Spinal cord (tissue), 10 donors: ENCODE measurements around the gene CD1D. TPM values are rescaled to one million over a fixed set of nuclear protein-coding genes. Genes with fewer than 3 reads are reported as not detected.

Experiments used
- DNase-seq, 6 donors: peaks; one replicate each; pipeline versions ENCODE4 v3.0.0 to v3.0.0-alpha.2; 2013 to 2015; ENCODE audit warnings: low spot score in 6 of 6, low read depth in 4 of 6
- H3K27ac ChIP-seq: one replicate; pipeline ENCODE4 v1.5.1; 2013; ENCODE audit warnings: low read depth, low read length, control low read depth
- H3K27me3 ChIP-seq: one replicate; pipeline ENCODE4 v1.6.1; 2013; ENCODE audit warnings: low read length; ENCODE audit not compliant: control insufficient read depth, insufficient read depth
- H3K36me3 ChIP-seq: one replicate; pipeline ENCODE4 v1.6.1; 2013; ENCODE audit warnings: low read length; ENCODE audit not compliant: control insufficient read depth, insufficient read depth
- H3K4me1 ChIP-seq: one replicate; pipeline ENCODE4 v1.6.1; 2013; ENCODE audit warnings: low read length; ENCODE audit not compliant: control insufficient read depth, insufficient read depth
- H3K4me3 ChIP-seq: one replicate; pipeline ENCODE4 v1.5.1; 2013; ENCODE audit warnings: low read depth, low read length, control low read depth
- H3K9me3 ChIP-seq: one replicate; pipeline ENCODE4 v1.6.1; 2013; ENCODE audit warnings: low read length; ENCODE audit not compliant: control insufficient read depth, insufficient read depth
- WGBS: methylation state at CpG from one replicate; pipeline ENCODE4 v1.1.5; 2013; ENCODE audit warnings: missing lambda C conversion rate; ENCODE audit not compliant: insufficient coverage; 5-methylcytosine and 5-hydroxymethylcytosine counted together
- polyA plus RNA-seq, 2 donors: library from polyadenylated mRNA; unstranded; fragments of 120-200 nt; gene quantifications; one replicate each; pipeline ENCODE4 v1.2.1, GENCODE V29; 2013; ENCODE audit not compliant: insufficient read length in 2 of 2
- total RNA-seq, 2 donors: library from RNA; depleted of rRNA in 1 of 2; stranded (reverse); fragments of 120-200 nt in 1 of 2; fragments of >200 nt in 1 of 2; gene quantifications; one replicate each; pipeline versions ENCODE4 v1.2.3 to v1.2.4, GENCODE V29; 2013 to 2014
- donor health status: healthy.

CD1D gene
- total and polyA plus RNA-seq, 4 donors, result 0.90 to 1.6 (median 0.95) TPM

DNA sequence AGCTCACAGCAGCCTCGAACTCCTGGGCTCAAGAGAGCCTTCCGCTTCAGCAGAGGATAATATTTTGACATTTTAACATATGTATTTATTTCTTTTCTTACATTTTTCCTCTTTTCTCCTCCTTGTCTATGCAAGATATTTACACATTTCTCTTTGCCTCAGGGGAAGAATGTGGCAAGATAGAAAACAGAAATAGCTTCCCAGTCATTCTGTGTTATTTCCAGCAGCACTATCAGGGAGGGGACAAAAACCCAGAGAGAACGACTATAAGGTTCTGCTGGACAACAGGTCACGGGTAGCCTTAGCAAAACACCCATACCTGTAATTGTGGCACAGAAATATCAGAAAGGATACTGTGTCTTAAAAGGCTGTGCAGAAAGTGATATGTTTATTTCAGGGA, 7.9 kb downstream of the CD1D start:
- Histone ChIP-seq H3K27me3 (peaks cover 3% of the 10 kb centered on the region), H3K27ac (no peak overlapping the region), H3K4me1 (peaks cover 4% of the 10 kb centered on the region), H3K4me3 (no peak overlapping the region), H3K36me3 (no peaks in the 10 kb centered on the region), H3K9me3 (no peaks in the 10 kb centered on the region)
- no peak for DNase-seq
- no CpG with 5 or more reads among the region's 4 CpGs for WGBS

DNA sequence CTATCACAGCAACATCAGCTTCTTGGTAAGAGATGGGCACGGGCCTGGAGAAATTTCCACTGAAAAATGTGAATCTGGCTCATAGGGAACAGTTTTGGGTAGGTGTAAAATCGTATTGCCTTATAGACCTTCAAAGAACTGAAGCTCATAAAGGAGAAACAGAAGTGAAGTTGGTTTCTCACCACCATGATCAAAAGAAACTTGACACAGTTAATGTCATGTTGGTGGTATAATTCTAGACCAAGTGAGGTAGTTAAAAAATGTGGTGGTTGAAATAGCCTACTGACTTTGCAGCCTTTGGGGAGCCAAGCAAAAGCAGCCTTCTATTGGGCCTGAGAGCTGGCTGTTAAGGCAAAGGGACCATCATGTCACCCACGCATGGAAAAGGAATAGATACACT, 8.9 kb downstream of the CD1D start:
- H3K27ac ChIP-seq, result no peak overlapping the region
- H3K9me3 ChIP-seq, result no peaks in the 10 kb centered on the region
- H3K4me1 ChIP-seq, result peaks cover 4% of the 10 kb centered on the region
- H3K27me3 ChIP-seq, result no peaks in the 10 kb centered on the region
- WGBS, result 80% methylated on average over 2 of the region's 3 CpGs
- H3K4me3 ChIP-seq, result no peak overlapping the region
- DNase-seq, result no peak
- H3K36me3 ChIP-seq, result no peaks in the 10 kb centered on the region

DNA sequence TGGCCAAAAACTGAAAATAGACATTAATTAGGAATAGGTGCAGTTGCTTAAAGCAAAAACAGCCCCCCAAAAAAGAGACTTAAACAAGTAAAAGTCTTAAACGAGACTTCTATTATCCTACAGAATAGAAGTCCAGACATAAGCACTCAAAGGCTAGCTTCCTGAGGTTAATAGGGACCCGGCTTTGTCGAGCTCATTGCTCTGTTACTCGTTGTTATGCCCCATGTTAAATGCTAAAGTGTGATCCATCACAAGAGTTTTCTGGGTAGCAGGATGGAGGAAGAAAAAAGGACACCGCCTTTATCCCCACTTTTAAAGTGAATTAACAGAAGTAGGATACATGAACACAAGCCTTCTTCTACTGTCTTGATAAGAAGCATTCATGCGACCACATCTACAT, 10.6 kb downstream of the CD1D start:
- no peaks in the 10 kb centered on the region for H3K9me3 ChIP-seq
- 100% methylated on average over 1 of the region's 6 CpGs for WGBS
- no peak overlapping the region for H3K4me3 ChIP-seq
- H3K27me3 ChIP-seq, result no peaks in the 10 kb centered on the region
- H3K4me1 ChIP-seq, result peaks cover 4% of the 10 kb centered on the region
- no peak overlapping the region for H3K27ac ChIP-seq
- no peak for DNase-seq
- H3K36me3 ChIP-seq, result no peaks in the 10 kb centered on the region

DNA sequence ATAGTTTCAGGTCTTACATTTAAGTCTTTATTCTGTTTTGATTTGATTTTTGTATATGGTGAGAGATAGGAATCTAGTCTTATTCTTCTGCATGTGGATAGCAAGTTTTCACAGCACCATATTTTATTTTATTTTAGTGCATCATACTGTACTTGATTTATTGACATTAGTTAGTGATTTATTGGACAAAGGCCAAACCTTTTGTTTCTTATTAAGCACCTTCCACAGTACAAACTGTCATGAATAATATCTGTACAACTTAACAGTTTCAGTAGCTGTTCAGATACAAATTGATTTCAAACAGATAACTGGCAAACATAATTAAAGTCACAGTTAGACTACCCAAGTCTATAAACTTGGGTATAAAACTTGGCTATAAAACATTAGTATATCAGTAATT, 15.8 kb downstream of the CD1D start:
- no peak for DNase-seq
- Histone ChIP-seq H3K9me3 (no peaks in the 10 kb centered on the region), H3K4me3 (no peak overlapping the region), H3K4me1 (no peaks in the 10 kb centered on the region), H3K27ac (no peak overlapping the region), H3K36me3 (no peaks in the 10 kb centered on the region), H3K27me3 (no peaks in the 10 kb centered on the region)

DNA sequence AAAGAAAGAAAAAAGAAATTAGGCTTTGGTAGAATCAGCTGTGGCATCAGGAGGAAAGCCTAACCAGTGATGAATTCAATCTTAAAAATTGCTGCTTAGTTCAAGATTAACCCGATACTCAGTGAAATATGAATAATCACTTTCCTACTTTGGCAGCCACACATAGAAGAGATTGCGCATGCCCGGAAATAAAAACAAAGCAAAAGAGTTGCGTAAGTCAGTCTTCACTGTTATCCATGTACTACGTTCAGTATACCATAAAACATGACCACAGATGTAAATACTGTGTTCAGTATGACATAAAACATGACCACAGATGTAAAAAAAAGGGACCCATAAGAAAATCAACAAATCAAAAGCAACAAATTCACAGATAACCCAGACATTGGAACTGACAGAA, 19.2 kb downstream of the CD1D start:
- no peaks in the 10 kb centered on the region for H3K4me1 ChIP-seq
- H3K27ac ChIP-seq, result no peak overlapping the region
- no peak overlapping the region for H3K4me3 ChIP-seq
- DNase-seq, result no peak
- H3K9me3 ChIP-seq, result no peaks in the 10 kb centered on the region
- 50% methylated on average over 2 of the region's 5 CpGs for WGBS
- no peaks in the 10 kb centered on the region for H3K36me3 ChIP-seq
- H3K27me3 ChIP-seq, result no peaks in the 10 kb centered on the region

DNA sequence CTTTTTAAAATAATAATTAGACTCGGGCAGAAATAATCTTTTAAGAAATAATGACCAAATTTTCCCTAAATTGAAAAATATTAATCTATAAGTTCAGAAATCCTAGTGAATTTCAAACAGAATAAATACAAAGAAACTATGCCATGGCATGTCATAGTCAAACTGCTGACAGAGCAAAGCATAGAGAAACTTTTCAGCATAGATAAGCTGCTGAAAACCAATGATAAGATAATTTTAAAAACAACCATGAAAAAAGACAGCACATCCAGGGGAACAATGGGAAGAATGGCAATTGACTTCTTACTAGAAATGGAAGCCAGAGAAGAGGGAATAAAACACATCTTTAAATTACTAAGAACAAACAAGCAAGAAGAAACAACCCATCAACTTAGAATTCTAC, 19.8 kb downstream of the CD1D start:
- H3K4me3 ChIP-seq, result no peak overlapping the region
- no peaks in the 10 kb centered on the region for H3K27me3 ChIP-seq
- no peaks in the 10 kb centered on the region for H3K36me3 ChIP-seq
- no peak for DNase-seq
- WGBS, result no CpG with 5 or more reads among the region's 1 CpG
- H3K4me1 ChIP-seq, result no peaks in the 10 kb centered on the region
- H3K9me3 ChIP-seq, result no peaks in the 10 kb centered on the region
- no peak overlapping the region for H3K27ac ChIP-seq

DNA sequence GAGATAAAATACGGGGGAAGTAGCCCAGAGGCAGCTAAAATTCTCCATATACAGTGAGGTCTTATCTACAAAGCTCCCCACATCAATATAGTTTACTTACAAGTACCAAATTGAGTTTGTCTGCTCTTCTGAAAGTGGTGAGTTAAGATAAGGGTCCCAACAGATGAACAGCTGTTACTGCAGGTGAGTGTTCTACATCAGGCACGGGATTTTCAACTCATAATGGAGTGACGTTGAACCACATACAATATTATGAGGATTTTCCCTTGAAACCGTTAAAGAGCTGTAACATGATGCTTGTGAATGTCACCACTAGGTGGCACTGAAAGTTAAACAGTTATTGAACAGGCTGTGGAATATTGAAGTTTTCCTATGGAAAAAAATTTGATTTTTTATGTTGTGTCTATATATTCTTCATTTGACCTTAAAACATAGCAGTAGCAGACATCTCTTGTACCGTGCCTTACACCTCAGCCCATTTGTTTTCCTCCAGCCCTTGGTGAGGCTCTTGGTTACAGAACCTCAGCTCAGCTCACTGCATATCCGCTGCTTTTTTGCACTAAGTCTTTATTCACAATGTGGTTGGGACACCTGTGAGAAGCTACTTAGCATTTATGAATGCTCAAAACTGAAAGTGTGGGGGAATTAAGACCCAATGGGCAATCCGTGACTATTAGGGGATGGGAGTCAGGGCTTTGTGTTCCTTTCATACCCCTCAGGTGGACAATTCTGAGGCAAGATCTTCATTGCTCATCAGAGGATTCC, 23.2 kb downstream of the CD1D start:
- Histone ChIP-seq H3K36me3 (no peaks in the 10 kb centered on the region), H3K9me3 (no peaks in the 10 kb centered on the region), H3K4me1 (no peaks in the 10 kb centered on the region), H3K4me3 (no peak overlapping the region), H3K27me3 (no peaks in the 10 kb centered on the region), H3K27ac (no peak overlapping the region)
- 25% methylated on average over 2 of the region's 7 CpGs for WGBS
- peak in 5 of 6 donors; percentile 47 to 92 (median 69) for DNase-seq

DNA sequence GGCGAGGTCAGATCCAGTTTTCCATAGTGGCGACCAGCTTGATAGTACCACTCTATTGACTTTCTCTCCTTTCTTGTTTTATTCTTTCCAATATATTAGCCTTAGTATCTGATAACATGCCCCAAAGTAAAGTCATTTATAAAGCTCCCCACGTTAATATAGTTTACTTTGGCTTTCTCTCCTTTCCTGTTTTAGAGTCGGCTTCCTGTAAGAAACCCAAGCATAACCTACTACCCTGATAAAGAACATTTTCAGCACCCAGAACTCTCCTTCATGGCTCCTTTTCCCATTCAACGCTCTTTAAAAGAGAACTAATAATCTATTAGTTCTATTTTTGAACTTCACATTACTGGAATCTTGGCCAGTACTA, 23.7 kb downstream of the CD1D start:
- no peaks in the 10 kb centered on the region for H3K27me3 ChIP-seq
- H3K4me3 ChIP-seq, result no peak overlapping the region
- no peaks in the 10 kb centered on the region for H3K36me3 ChIP-seq
- H3K9me3 ChIP-seq, result no peaks in the 10 kb centered on the region
- no peak for DNase-seq
- WGBS, result 74% methylated on average over 4 of the region's 5 CpGs
- H3K4me1 ChIP-seq, result no peaks in the 10 kb centered on the region
- H3K27ac ChIP-seq, result no peak overlapping the region

DNA sequence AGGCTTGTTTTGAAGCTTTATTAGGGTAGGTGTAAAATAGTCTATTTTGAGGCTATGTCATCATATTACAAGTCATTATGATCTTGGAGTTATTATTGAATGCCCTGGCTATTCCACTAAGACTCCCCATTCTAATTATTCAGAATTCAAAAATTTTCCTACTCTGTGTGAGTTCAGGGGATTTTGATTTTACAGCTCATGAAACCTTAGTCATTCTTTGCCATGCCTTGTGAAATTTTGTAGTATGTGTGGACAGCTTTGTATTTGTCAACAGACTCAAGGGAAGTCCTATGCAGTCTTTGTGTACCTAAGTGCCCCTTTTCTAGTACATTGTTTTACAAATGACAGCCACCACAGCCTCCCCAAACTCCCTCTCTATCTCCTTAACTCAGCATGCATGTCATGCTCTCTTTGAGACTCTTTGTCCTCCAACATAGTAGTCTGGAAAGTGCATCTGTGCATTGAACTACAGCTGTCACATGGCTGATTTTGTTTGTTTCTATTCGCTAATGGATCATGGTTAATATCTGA, 28.0 kb downstream of the CD1D start:
- Histone ChIP-seq H3K27ac (no peak overlapping the region), H3K27me3 (no peaks in the 10 kb centered on the region), H3K4me1 (no peaks in the 10 kb centered on the region), H3K36me3 (no peaks in the 10 kb centered on the region), H3K4me3 (no peak overlapping the region), H3K9me3 (no peaks in the 10 kb centered on the region)
- no peak for DNase-seq
- no CpG with 5 or more reads among the region's 1 CpG for WGBS

DNA sequence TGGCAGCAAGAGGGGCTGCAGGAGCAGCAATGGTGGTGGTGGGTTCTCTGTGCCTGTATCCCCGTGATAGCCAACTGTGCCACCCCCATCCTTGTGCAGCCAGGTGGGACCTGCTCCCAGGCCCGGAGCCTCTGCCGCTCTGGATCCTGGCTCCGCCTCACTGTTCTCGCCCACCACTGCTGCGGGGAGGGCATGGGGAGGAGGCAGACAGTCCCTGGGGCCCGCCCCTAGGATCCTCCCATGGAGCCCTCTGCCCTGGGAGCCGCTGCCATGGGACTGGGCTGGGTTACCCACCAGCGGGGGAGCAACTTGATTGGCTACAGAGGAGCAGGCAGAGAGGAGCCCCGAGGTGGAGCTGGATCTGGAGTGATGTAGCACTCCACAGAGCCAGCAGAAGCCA, 31.6 kb downstream of the CD1D start:
- Histone ChIP-seq H3K36me3 (no peaks in the 10 kb centered on the region), H3K9me3 (no peaks in the 10 kb centered on the region), H3K27me3 (no peaks in the 10 kb centered on the region), H3K4me3 (no peak overlapping the region), H3K4me1 (no peaks in the 10 kb centered on the region), H3K27ac (no peak overlapping the region)
- WGBS, result 80% methylated on average over 10 of the region's 10 CpGs
- DNase-seq, result no peak
